ENCODE data around the gene FAHD2A.

DNA sequence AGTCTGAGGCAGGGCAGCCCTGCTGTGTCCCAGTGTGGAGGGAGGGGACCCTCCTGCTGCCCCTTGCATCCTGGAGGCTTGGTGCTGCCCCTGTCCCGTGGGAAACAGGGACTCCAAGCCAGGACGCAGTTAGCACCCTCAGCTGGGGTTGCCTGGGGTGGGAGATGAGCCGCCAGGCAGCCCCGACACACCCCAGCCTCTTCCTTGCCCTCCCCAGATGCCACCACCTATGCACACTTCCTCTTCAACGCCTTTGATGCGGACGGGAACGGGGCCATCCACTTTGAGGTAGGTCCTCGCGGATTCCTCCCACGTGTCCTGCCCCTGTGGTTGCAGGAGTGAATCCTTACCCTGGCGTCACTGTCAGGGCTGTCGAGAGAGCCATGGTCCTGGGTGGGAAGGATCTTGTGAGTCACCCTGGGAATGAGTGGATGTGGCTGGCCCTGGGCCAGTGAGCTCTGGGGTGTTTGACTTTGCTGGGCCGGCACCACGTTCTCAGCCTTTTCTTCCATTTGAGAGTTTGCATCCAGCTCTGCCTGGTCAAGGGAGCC, 27.5 kb upstream of the FAHD2A start:
- TF ChIP-seq SUZ12 (IDR thresholded peaks at IDR 0.05; ENCODE audit: extremely low read depth, insufficient read depth, insufficient read length) (no peak), ZNF274 (IDR thresholded peaks at IDR 0.05; ENCODE audit: low read depth, low read length) (no peak), YY1 (IDR thresholded peaks at IDR 0.05; ENCODE audit: insufficient read depth, insufficient read length) (no peak)

Measured in NT2/D1 (cell line).